Activated T-helper 1 cell treated with anti-CD3 and anti-CD28 coated beads, Interleukin-12 subunit alpha, Interleukin-12 subunit beta, Interleukin-2, Interleukin-4 antibody, amounts not matched to agents 30 ng/mL and 10 ng/mL and 1 ng/mL, durations not matched to agents 14 hours and 24 hours and 36 hours (primary cell): ENCODE results near the gene CLSTN2. TPM values are rescaled to one million over a fixed set of nuclear protein-coding genes. Genes with fewer than 3 reads are reported as not detected.

Experiments
- DNase-seq: peaks from one replicate; pipeline ENCODE4 v3.0.0; 2021; ENCODE audit warnings: low spot score
- H3K27ac Mint-ChIP-seq: one replicate; pipeline ENCODE4 v1.8.0; 2021; ENCODE audit warnings: mild to moderate bottlenecking, mixed read lengths
- H3K27me3 Mint-ChIP-seq: one replicate; pipeline ENCODE4 v1.8.0; 2022; ENCODE audit warnings: mild to moderate bottlenecking, moderate library complexity, mixed read lengths; ENCODE audit not compliant: insufficient read depth
- H3K36me3 Mint-ChIP-seq: one replicate; pipeline ENCODE4 v1.8.0; 2021; ENCODE audit warnings: low read depth, mixed read lengths
- H3K4me1 Mint-ChIP-seq: one replicate; pipeline ENCODE4 v1.8.0; 2021; ENCODE audit warnings: low read depth, mixed read lengths
- H3K4me3 Mint-ChIP-seq: one replicate; pipeline ENCODE4 v1.8.0; 2021; ENCODE audit warnings: mild to moderate bottlenecking, moderate library complexity, mixed read lengths
- H3K9me3 Mint-ChIP-seq: one replicate; pipeline ENCODE4 v1.8.0; 2021; ENCODE audit warnings: mixed read lengths
- intact Hi-C: fragments of 100-400 bp; cut with micrococcal nuclease; formaldehyde crosslinking; loops from one replicate; pipeline ENCODE4 v1.15.1; 2024
- total RNA-seq: library from RNA; stranded (reverse); gene quantifications from 2 replicates; pipeline ENCODE4 v1.2.3, GENCODE V29; 2022

Gene CLSTN2
- total RNA-seq, 1 donor from 2014 or later, result not detected

DNA sequence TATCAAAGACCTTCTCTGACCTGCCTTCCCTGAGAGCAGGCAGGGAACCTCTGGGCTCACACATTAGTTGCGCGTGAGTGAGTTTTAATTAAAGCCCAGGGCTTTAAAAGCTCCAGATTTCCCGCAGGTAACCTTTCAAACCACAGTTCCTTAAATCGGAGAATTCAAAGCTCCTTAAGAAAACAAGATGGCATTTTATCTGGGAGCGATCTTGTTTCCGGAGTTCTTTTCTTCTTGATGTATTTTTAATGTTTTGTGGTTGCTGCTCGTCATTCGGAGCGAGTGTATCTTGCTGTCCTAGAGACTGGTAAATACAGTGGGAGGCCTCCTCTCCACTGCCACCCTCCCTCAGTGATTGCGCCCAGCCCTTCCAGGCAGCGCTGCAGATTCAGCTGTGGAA lies 284.3 kb downstream of the CLSTN2 start:
- Mint-ChIP-seq H3K9me3 (no peaks in the 10 kb centered on the region), H3K4me1 (no peaks in the 10 kb centered on the region), H3K4me3 (no peak overlapping the region), H3K36me3 (no peaks in the 10 kb centered on the region), H3K27me3 (peaks cover 2% of the 10 kb centered on the region), H3K27ac (no peak overlapping the region)
- intact Hi-C loops, result no loop called here
- no peak for DNase-seq

DNA sequence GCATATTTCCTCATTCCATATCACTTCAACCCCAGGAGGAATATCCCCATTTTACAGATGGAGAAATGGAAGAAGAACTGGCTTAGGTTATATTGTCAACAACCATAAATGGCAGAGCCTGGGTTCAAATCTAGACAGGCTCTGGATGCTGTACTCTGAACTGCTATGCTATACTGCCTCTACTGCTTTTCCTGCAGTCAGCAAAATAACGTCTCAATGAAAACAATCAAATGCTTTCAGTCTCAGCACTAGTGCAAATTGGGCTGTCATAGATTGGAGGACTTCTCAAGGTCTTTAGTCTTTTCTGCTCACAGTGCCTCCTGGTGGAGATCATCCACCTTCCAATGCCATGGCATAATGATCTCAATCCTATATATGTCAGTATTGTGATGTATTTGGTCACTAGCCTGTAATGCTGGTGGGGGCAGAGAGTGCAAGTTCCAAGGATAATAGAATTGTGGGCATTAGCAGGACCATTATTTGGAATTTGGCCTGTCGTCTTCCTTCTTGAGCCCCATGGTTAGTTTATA lies 285.0 kb downstream of the CLSTN2 start:
- no peak overlapping the region for H3K4me3 Mint-ChIP-seq
- H3K27ac Mint-ChIP-seq, result no peak overlapping the region
- DNase-seq, result no peak
- H3K27me3 Mint-ChIP-seq, result peaks cover 2% of the 10 kb centered on the region
- no peaks in the 10 kb centered on the region for H3K4me1 Mint-ChIP-seq
- intact Hi-C loops, result no loop called here
- H3K36me3 Mint-ChIP-seq, result no peaks in the 10 kb centered on the region
- H3K9me3 Mint-ChIP-seq, result no peaks in the 10 kb centered on the region

DNA sequence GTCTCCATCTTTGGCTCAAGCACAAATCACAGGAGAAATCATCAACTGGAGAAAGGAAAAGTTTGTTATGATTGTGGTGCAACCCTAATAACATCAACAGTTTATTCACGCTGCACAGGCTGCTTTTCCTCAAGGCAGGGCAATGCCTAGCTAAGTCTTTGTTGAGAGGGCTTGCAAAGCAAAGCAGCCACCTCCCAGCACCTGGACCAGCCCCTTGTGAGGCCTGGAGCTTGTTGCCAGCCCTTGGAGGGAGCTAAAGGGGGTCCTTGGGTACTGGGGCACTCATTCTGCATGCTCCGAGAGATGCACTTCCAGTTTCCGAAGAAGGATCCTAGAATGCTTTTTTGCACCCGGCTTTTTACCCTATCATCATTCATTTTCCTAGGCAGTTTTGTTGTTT lies 288.2 kb downstream of the CLSTN2 start:
- no peaks in the 10 kb centered on the region for H3K36me3 Mint-ChIP-seq
- H3K27me3 Mint-ChIP-seq, result peaks cover 2% of the 10 kb centered on the region

DNA sequence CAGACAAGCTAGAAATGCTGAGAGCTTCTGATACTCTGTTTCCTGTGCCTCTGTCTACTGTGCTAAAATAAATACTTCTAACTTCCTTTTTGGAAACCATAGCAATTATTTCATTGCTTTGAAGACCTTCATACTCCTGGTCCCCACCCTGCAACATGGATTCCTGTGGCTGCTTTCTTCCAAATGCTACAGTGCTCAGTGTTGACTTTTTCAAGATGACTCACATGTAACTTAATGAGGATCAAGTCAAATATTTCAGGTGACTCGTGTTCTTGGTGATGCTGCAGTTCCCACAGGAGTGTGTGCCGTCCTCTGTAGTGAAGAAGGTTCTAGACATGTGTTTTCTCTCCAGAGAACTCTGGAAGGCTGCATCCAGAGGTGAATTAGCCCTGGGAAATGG lies 288.6 kb downstream of the CLSTN2 start:
- no peak for DNase-seq
- no peak overlapping the region for H3K27ac Mint-ChIP-seq
- H3K36me3 Mint-ChIP-seq, result no peaks in the 10 kb centered on the region
- peaks cover 2% of the 10 kb centered on the region for H3K27me3 Mint-ChIP-seq
- intact Hi-C loops, result no loop called here
- no peak overlapping the region for H3K4me3 Mint-ChIP-seq
- H3K4me1 Mint-ChIP-seq, result no peaks in the 10 kb centered on the region
- peaks cover 3% of the 10 kb centered on the region for H3K9me3 Mint-ChIP-seq

More for the DNA sequence above, 288.2 kb downstream of the CLSTN2 start:
- H3K4me3 Mint-ChIP-seq, result no peak overlapping the region
- intact Hi-C loops, result no loop called here
- no peak for DNase-seq
- H3K4me1 Mint-ChIP-seq, result no peaks in the 10 kb centered on the region
- no peak overlapping the region for H3K27ac Mint-ChIP-seq
- H3K9me3 Mint-ChIP-seq, result peaks cover 3% of the 10 kb centered on the region

DNA sequence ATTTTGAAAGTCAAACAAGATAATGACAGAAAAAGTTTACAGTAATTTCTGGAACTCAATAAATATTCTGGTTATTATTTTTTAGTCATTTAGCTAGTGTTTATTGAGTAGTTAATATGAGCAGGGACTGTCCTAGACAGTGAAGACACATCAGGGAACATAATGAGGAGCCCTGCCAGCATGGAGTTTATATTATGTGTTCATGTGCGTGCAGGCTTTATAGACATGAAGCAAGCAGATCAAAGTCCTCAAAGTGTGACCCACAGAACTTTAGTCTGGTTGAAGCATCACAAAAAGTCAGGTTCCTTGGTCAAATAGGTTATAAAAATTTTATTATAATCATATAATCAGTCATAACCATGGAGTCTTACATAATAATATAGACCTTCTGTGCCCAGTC lies 289.3 kb downstream of the CLSTN2 start:
- Mint-ChIP-seq H3K4me3 (no peak overlapping the region), H3K27me3 (peaks cover 2% of the 10 kb centered on the region), H3K9me3 (peaks cover 3% of the 10 kb centered on the region), H3K36me3 (no peaks in the 10 kb centered on the region), H3K27ac (no peak overlapping the region), H3K4me1 (no peaks in the 10 kb centered on the region)
- no peak for DNase-seq
- intact Hi-C loops, result no loop called here

DNA sequence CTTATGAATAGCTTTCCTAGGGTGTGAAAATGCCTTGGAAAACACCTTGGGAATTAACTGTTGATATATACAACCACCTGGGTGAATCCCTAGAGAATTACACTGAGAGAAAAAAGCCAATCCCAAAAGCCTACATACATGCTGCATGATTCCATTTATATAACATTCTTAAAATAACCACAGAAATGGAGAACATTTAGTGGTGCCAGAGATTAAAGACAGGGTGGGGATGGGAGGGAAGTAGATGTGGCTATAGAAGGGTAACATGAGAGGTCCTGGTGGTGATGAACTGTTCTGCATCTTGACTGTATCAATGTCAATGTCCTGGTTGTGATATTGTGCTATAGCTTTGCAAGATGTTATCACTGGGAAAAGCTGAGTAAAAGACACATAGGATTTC lies 291.0 kb downstream of the CLSTN2 start:
- no peak overlapping the region for H3K4me3 Mint-ChIP-seq
- H3K36me3 Mint-ChIP-seq, result no peaks in the 10 kb centered on the region
- peaks cover 2% of the 10 kb centered on the region for H3K27me3 Mint-ChIP-seq
- H3K4me1 Mint-ChIP-seq, result no peaks in the 10 kb centered on the region
- DNase-seq, result no peak
- H3K27ac Mint-ChIP-seq, result no peak overlapping the region
- H3K9me3 Mint-ChIP-seq, result peaks cover 3% of the 10 kb centered on the region
- intact Hi-C loops, result no loop called here

DNA sequence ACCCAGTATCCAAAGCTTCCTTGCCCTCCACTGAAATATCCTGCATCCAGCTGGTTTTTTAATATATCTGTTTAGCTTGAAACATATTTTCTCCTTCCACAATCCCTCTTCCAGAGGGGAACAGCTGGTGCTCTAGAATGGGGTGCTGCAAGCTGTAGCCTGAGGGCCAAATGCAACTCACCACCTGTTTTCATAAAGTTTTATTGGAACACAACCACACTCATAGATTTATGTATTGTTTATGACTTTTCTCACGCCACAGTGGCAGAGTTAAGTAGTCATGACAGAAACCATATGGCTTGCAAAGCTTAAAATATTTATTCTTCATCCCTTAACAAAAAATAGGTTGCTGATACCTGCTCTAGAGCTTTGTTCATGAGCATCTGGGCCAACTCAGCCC lies 298.7 kb downstream of the CLSTN2 start:
- H3K4me3 Mint-ChIP-seq, result no peak overlapping the region
- intact Hi-C loops, result no loop called here
- no peaks in the 10 kb centered on the region for H3K36me3 Mint-ChIP-seq
- H3K9me3 Mint-ChIP-seq, result no peaks in the 10 kb centered on the region
- no peaks in the 10 kb centered on the region for H3K27me3 Mint-ChIP-seq
- no peak overlapping the region for H3K27ac Mint-ChIP-seq
- no peak for DNase-seq
- H3K4me1 Mint-ChIP-seq, result no peaks in the 10 kb centered on the region

DNA sequence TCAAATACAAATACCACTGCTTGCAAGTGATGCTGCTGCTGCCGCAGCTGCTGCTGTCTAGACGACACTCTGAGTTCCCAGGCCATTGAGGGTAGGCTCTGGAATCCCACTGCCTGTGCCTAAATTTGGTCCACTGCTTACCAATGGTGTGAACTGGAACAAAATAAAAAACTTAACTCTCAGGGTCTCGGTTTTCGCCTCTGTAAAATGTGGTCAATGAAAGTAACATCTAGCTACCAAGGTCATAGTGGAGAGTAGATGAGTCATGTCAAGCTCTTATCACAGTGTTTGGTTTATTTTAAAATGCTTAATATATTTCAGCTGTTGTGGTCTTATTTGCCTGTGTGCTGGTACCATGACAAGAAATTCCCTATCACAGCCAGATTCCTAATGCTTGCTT lies 299.3 kb downstream of the CLSTN2 start:
- Mint-ChIP-seq H3K27me3 (no peaks in the 10 kb centered on the region), H3K4me1 (no peaks in the 10 kb centered on the region), H3K4me3 (no peak overlapping the region), H3K27ac (no peak overlapping the region), H3K9me3 (no peaks in the 10 kb centered on the region), H3K36me3 (no peaks in the 10 kb centered on the region)
- DNase-seq, result no peak
- intact Hi-C loops, result no loop called here

DNA sequence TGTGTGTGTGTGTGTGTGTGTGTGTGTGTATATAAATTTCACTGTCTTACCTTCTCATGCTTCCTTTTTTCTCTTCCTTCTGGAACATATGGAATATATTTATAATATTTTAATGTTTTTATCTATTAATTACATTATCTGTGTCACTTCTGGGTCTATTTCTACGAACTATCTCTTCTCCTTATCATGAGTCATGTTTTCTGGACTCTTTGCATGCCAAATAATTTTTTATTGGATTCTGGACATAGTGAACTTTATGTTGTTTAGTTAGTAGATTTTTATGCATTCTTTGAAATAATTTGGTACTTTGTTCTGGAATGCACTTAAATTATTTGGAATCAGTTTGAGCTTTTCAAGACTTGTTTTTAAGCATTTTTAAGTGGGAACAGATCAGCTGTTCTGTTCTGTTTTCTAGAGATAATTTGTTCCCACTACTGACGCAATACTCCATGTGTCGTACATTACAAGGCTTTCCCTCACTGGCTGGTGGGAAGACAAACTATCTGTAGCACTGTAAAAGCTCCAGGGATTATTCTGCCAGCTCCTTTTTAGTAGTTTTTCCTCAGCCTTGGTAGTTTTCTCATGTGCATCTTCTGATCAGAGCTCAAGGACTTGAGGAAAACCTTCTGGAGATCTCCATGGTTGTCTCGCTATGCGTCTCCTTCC lies 302.0 kb downstream of the CLSTN2 start:
- Mint-ChIP-seq H3K27me3 (no peaks in the 10 kb centered on the region), H3K4me1 (no peaks in the 10 kb centered on the region)

DNA sequence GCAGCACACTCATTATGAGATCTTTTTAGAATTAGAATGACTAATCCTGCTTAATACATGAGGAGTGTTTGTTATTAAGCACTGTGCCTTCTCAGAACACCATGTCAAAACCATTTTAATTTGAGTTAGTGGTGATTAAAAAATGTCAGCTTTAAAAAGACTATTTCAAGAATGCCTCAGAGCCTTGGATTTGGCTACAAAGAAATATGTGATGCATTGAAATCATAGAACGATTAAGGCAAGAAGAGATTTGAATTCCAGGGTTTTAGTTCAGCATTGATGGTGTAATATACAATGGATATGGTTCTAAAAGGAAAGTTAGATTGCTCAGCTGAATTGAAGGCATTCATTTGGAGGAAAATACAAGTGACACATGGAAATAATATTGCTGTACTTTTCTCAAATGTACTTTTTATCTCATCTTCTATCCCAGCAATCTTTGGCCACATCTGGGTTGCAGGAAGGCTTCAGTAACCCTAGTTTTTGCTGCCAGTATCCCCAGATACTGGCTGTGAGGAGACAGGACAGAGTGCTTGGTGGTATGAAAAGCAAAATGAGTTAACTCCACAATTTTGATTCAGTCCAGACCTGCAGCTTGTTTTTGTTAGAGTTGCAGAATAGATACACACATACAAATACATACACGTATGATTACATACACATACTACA lies 303.8 kb downstream of the CLSTN2 start:
- no peak overlapping the region for H3K27ac Mint-ChIP-seq
- H3K9me3 Mint-ChIP-seq, result no peaks in the 10 kb centered on the region
- H3K4me3 Mint-ChIP-seq, result no peak overlapping the region
- no peaks in the 10 kb centered on the region for H3K36me3 Mint-ChIP-seq
- no peak for DNase-seq
- no peaks in the 10 kb centered on the region for H3K27me3 Mint-ChIP-seq
- H3K4me1 Mint-ChIP-seq, result no peaks in the 10 kb centered on the region
- intact Hi-C loops, result no loop called here

More for the DNA sequence above, 302.0 kb downstream of the CLSTN2 start:
- intact Hi-C loops, result no loop called here
- Mint-ChIP-seq H3K27ac (no peak overlapping the region), H3K36me3 (no peaks in the 10 kb centered on the region), H3K4me3 (no peak overlapping the region), H3K9me3 (no peaks in the 10 kb centered on the region)
- no peak for DNase-seq

DNA sequence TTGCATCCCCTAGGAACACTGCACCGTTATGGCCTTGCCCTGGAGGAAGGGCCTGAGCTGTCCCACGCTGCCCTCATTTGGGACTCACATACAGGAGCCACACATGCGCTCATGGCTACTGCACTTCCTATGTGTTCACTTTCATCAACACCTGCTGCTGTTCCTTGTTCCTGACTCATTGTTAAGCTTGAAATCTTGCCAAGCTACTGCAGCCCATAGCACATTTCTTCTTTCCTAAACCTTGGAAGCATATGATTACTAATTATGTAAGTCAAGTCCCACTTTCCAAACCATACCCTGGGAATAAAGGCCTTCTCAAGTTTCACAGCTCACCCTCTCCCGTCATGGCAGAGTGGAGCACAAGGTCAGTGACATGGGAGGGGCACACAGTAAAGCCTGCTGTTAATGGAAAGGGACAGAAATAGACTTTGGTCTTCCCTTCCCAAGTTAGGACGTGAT lies 307.9 kb downstream of the CLSTN2 start:
- no peak overlapping the region for H3K27ac Mint-ChIP-seq
- no peaks in the 10 kb centered on the region for H3K36me3 Mint-ChIP-seq
- intact Hi-C loops, result no loop called here
- no peaks in the 10 kb centered on the region for H3K4me1 Mint-ChIP-seq
- H3K4me3 Mint-ChIP-seq, result no peak overlapping the region
- H3K9me3 Mint-ChIP-seq, result no peaks in the 10 kb centered on the region
- DNase-seq, result no peak
- peaks cover 3% of the 10 kb centered on the region for H3K27me3 Mint-ChIP-seq

DNA sequence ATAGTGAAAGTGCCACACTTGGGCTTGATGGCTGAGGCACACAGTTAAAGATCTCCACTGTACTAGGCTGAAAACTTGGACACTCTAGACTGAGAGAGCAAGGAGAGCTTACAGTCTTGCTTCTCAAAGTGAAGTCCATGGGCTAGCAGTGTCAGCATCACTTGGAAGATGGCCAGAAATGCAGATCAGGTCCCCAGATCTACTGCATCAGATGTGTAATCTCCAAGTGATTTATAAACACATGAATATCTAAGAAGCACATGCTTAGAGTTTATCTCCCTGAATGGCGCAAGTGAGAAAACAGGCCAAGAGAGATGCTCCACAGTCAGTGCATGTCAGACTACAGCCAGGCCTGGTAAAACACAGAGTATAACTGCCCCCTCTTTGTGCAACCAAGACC lies 308.6 kb downstream of the CLSTN2 start:
- Mint-ChIP-seq H3K27me3 (peaks cover 3% of the 10 kb centered on the region), H3K27ac (no peak overlapping the region), H3K4me3 (no peak overlapping the region), H3K36me3 (no peaks in the 10 kb centered on the region), H3K9me3 (no peaks in the 10 kb centered on the region), H3K4me1 (no peaks in the 10 kb centered on the region)
- no peak for DNase-seq
- intact Hi-C loops, result no loop called here

DNA sequence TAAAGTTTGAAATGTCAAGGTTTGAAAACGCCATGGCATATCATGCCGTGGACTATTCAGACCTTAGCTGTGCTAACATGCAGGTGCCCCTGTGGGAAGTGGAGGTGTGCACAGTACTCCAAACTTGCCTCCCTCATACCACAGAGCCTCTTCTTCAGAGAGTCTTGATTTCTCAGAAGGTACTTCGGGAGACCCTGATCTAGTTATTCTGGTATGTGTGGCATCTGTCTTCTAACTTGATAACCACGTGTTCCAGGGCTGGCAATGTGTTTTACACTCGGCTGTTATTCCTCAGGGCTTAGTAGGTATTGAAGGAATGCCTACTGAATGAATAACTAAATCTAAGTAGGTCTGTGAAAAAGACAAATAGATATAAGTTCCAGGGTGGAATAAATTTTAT lies 309.9 kb downstream of the CLSTN2 start:
- Mint-ChIP-seq H3K27ac (no peak overlapping the region), H3K27me3 (peaks cover 3% of the 10 kb centered on the region), H3K36me3 (no peaks in the 10 kb centered on the region), H3K4me3 (no peak overlapping the region), H3K4me1 (no peaks in the 10 kb centered on the region), H3K9me3 (no peaks in the 10 kb centered on the region)
- intact Hi-C loops, result no loop called here
- no peak for DNase-seq
